Tibial artery (tissue), 4 donors: Measurements from ENCODE around the gene THRAP3.
"Not testable (repeated sequence)": the region's sequence is repeated elsewhere in the genome, so short reads cannot be mapped to it uniquely, and the experiment has no call there.

ENCODE experiments used
- DNase-seq, 2 donors: peaks; one replicate each; pipeline ENCODE4 v3.0.0-alpha.2; 2019
- H3K27ac ChIP-seq, 2 donors: fragments of 200-600 bp; sonication (generic) in 1 of 2; 1 replicate in 1 of 2; 2 replicates in 1 of 2; pipeline ENCODE4 v1.5.1; 2018 to 2019; ENCODE audit warnings: mild to moderate bottlenecking in 1 of 2
- H3K27me3 ChIP-seq, 2 donors: fragments of 200-600 bp; sonication (generic) in 1 of 2; one replicate each; pipeline versions ENCODE4 v1.5.1 to v1.6.0; 2016 to 2019
- H3K36me3 ChIP-seq, 3 donors: fragments of 200-600 bp; sonication (generic) in 2 of 3; one replicate each; pipeline ENCODE4 v1.5.1; 2016 to 2019; ENCODE audit warnings: mild to moderate bottlenecking in 2 of 3
- H3K4me1 ChIP-seq, 4 donors: fragments of 200-600 bp; sonication (generic) in 2 of 4; 1 replicate in 3 of 4; 2 replicates in 1 of 4; pipeline ENCODE4 v1.5.1; 2016 to 2019
- H3K4me3 ChIP-seq, 2 donors: fragments of 200-600 bp; sonication (generic) in 1 of 2; 1 replicate in 1 of 2; 2 replicates in 1 of 2; pipeline ENCODE4 v1.5.1; 2018 to 2019; ENCODE audit warnings: mild to moderate bottlenecking in 2 of 2
- H3K9me3 ChIP-seq, 3 donors: fragments of 200-600 bp; sonication (generic) in 1 of 3; one replicate each; pipeline ENCODE4 v1.5.1; 2016 to 2019
- intact Hi-C: fragments of 100-400 bp; cut with DNase I; formaldehyde crosslinking; loops from one replicate; pipeline ENCODE4 v1.15.0; 2023; ENCODE audit warnings: low total_unique reads
- TF ChIP-seq, protein P1 (sequence below), 2 experiments: fragments of 200-600 bp in 1 of 2; fragments of 450-650 bp in 1 of 2; IDR thresholded peaks; one replicate each; pipeline ENCODE4 v1.5.1; 2017 to 2019; ENCODE audit warnings: antibody characterized with exemption in 2 of 2, mild to moderate bottlenecking in 1 of 2, moderate library complexity in 1 of 2

Gene THRAP3

DNA sequence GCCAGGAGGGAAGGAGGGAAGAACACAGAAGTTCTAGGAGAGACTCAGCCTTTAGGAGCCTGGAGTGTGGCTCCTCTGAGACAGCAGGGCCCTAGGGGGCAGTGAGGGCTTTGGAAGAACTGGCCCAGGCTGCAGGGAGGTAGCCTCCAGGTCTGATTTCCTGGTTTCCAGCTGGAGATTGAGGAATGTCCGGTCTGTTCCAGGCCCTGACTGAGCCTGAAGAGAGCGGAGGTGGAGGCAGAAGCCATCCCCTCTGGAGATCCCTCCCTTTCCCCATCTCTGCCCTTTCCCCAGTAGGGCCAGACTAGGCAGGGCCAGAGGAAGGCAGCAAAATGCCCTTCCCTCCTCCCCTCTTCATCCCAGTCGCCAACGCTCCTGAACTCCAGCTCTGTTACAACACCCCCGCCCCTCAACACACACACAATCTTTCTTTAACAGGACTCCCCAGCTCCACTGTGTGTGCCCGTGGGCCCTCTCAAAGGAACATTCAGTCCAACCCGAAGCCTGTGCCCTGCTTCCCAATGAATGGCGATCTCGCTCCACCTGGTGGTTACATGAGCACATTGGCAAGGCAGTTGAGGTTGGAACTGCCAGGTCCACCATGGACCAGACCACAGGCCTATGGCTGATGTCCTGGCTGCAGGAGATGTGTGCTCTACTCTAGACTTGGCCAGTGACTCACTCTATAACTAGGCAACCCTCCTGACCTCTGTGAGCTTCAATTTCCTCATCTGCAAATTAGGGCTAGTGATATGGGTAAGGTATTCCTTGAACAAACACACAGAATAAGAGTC is 36.2 kb upstream of the THRAP3 start:
- intact Hi-C loops, result loop anchor here (5.0 to 10.0 kb wide), 2 partner anchors 36 to 97 kb away; no protein-coding TSS in a partner anchor
- DNase-seq, result peak; percentile 91 to 94
- TF ChIP-seq, protein P1, sequence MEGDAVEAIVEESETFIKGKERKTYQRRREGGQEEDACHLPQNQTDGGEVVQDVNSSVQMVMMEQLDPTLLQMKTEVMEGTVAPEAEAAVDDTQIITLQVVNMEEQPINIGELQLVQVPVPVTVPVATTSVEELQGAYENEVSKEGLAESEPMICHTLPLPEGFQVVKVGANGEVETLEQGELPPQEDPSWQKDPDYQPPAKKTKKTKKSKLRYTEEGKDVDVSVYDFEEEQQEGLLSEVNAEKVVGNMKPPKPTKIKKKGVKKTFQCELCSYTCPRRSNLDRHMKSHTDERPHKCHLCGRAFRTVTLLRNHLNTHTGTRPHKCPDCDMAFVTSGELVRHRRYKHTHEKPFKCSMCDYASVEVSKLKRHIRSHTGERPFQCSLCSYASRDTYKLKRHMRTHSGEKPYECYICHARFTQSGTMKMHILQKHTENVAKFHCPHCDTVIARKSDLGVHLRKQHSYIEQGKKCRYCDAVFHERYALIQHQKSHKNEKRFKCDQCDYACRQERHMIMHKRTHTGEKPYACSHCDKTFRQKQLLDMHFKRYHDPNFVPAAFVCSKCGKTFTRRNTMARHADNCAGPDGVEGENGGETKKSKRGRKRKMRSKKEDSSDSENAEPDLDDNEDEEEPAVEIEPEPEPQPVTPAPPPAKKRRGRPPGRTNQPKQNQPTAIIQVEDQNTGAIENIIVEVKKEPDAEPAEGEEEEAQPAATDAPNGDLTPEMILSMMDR (IDR thresholded peaks at IDR 0.05), result peak; percentile 86 to 97
- Histone ChIP-seq H3K4me3 (no peak overlapping the region), H3K27ac (peak overlapping the region; percentile 83 to 85), H3K4me1 (peaks cover 4 to 27% (median 13%) of the 10 kb centered on the region in 4 donors), H3K9me3 (no peaks in the 10 kb centered on the region), H3K36me3 (no peaks in the 10 kb centered on the region), H3K27me3 (no peaks in the 10 kb centered on the region)

DNA sequence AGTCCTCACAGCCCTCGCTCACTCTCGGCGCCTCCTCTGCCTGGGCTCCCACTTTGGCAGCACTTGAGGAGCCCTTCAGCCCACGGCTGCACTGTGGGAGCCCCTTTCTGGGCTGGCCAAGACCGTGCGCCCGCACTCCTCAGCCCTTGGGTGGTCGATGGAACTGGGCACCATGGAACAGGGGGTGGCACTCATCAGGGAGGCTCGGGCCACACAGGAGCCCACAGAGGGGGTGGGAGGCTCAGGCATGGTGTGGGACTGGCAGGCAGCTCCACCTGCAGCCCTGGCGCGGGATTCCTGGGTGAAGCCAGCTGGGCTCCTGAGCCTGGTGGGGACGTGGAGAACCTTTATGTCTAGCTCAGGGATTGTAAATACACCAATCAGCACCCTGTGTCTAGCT is 27.4 kb upstream of the THRAP3 start:
- H3K27ac ChIP-seq, DNase-seq, H3K36me3 ChIP-seq, H3K9me3 ChIP-seq, H3K4me3 ChIP-seq, H3K27me3 ChIP-seq, intact Hi-C loops, H3K4me1 ChIP-seq: not testable (repeated sequence)

DNA sequence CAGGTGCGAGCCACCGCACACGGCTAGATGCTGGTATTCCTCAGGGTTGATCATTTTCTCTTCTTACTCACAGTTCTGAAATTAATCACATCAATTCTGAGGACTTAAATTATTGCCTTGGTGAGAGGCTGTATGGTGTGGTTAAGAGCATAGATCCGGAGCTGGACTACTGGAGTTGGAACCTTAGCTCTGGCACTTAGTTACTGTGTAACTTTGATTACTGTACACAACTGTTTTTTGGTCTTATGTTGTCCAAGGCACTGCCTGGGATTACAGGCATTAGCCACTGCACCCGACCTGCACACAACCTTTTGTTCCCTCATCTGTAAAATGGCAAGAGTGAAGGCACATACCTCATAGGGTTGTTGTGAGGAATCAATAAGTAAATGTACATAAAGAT is 25.6 kb upstream of the THRAP3 start:
- H3K4me1 ChIP-seq, result peaks cover 0 to 15% (median 11%) of the 10 kb centered on the region in 4 donors
- no peak overlapping the region for H3K4me3 ChIP-seq
- no peak overlapping the region for H3K27ac ChIP-seq
- H3K36me3 ChIP-seq, result no peaks in the 10 kb centered on the region
- H3K9me3 ChIP-seq, result no peaks in the 10 kb centered on the region
- TF ChIP-seq, protein P1 (IDR thresholded peaks at IDR 0.05), result no peak
- no peaks in the 10 kb centered on the region for H3K27me3 ChIP-seq
- intact Hi-C loops, result no loop called here
- DNase-seq, result no peak

DNA sequence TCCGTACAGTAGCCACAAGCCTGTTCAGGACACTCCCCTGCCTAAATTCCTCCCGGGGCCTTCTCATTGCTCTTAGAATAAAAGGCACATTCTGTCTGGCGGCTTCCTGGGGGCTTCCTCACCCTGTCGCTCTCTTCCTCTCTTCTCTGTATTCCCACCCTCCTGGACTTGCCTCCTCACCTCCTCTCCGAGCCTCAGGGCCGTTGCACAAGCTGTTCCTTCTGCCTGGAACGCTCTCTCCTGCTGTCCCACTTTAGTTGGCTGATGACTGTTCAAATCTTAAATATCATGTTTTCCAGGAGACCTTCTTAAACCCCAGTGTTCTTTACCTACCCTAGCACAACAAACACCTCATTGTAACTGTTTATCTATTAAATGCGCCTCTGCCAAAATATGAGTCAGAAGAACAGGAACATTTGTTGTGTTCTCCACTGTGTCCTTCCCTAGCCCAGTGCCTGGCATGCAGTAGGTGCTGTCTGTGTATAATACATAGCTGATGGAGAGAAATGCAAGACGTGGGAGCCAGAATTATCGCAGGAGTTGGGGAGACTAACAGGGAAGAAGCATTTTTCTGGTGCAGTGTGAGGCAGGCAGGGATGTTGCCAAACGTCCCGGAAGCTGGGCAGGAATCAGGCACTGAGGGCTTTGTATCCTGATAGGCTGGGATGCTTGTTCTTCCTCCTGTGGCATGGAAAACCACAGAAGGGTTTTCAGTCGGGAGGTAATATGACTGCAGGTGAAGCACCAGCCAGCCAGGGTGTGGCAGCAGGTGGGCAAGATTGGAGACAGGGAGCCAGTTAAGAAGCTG is 24.1 kb upstream of the THRAP3 start:
- intact Hi-C loops, result no loop called here
- Histone ChIP-seq H3K27me3 (no peaks in the 10 kb centered on the region), H3K9me3 (no peaks in the 10 kb centered on the region), H3K4me3 (no peak overlapping the region), H3K36me3 (no peaks in the 10 kb centered on the region), H3K4me1 (peaks cover 0 to 30% (median 25%) of the 10 kb centered on the region in 4 donors), H3K27ac (no peak overlapping the region)
- TF ChIP-seq, protein P1 (IDR thresholded peaks at IDR 0.05), result no peak
- DNase-seq, result no peak

DNA sequence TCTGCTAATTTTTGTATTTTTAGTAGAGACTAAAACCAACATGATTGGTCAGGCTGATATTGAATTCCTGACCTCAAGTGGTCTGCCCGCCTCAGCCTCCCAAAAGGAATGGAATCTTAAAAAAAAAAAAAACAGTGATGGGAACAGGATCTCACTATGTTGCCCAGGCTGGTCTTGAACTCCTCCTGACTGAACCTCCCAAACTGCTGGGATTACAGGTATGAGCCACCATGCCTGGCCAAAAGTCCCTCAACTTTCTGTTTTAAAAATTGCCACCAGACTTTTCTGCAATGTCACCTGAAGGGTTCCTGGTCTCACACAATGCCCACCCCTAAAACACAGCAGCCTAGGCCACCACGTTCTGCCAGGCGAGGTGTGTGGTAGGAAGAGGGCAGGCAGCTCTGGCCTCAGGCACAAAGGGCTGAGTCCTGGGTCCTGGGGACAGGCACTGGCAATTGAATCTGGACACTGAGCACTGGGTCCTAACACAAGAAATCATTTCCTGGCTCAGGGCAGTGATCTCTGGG is 21.2 kb upstream of the THRAP3 start:
- TF ChIP-seq, protein P1 (IDR thresholded peaks at IDR 0.05), result no peak
- intact Hi-C loops, result no loop called here
- Histone ChIP-seq H3K36me3 (no peaks in the 10 kb centered on the region), H3K9me3 (no peaks in the 10 kb centered on the region), H3K4me3 (peak overlapping the region in 1 of 2 donors; percentile 20), H3K27ac (peak overlapping the region; percentile 90), H3K27me3 (no peaks in the 10 kb centered on the region), H3K4me1 (peaks cover 0 to 55% (median 43%) of the 10 kb centered on the region in 4 donors)
- DNase-seq, result no peak
